Embryonic facial prominence (tissue), 1 donor: Measurements from ENCODE around the gene TRPT1.
A peak's percentile ranks its signal among the peaks of the same experiment; 100 is the strongest.
"Not testable (repeated sequence)": the region's sequence is repeated elsewhere in the genome, so short reads cannot be mapped to it uniquely, and the experiment has no call there.

Experiments used
- DNase-seq: peaks from one replicate; pipeline ENCODE4 v3.0.0-alpha.2; 2016; ENCODE audit errors: extremely low spot score

TRPT1 gene

GRCh38 chr11:64258356-64258755, 32.4 kb upstream of the TRPT1 start:
- no peak for DNase-seq

- DNase-seq: no peak
Observed at GRCh38 chr11:64256300-64256699, 30.3 kb upstream of the TRPT1 start.

- no peak for DNase-seq
Observed at GRCh38 chr11:64255135-64256128, 29.4 kb upstream of the TRPT1 start.

GRCh38 chr11:64254326-64254725, 28.3 kb upstream of the TRPT1 start:
- DNase-seq: no peak

GRCh38 chr11:64253481-64253880, 27.5 kb upstream of the TRPT1 start:
- no peak for DNase-seq

GRCh38 chr11:64253043-64253442, 27.1 kb upstream of the TRPT1 start:
- DNase-seq: no peak

GRCh38 chr11:64252003-64252872, 26.3 kb upstream of the TRPT1 start:
- DNase-seq: no peak

- DNase-seq: no peak
Observed at GRCh38 chr11:64251753-64252002, 25.7 kb upstream of the TRPT1 start.

- no peak for DNase-seq
Observed at GRCh38 chr11:64251016-64251752, 25.2 kb upstream of the TRPT1 start, which contains the start of gene PLCB3. Gene PLCB3 (plus strand): TSS chr11:64251530. CDS start chr11:64251650, 120 bp downstream.

GRCh38 chr11:64250415-64251015, 24.5 kb upstream of the TRPT1 start:
- DNase-seq: no peak

- no peak for DNase-seq
Observed at GRCh38 chr11:64249563-64250414, 23.8 kb upstream of the TRPT1 start.

- no peak for DNase-seq
Observed at GRCh38 chr11:64249038-64249437, 23.1 kb upstream of the TRPT1 start.

- DNase-seq: no peak
Observed at GRCh38 chr11:64248578-64248977, 22.6 kb upstream of the TRPT1 start.

- DNase-seq: no peak
Observed at GRCh38 chr11:64247729-64248531, 21.9 kb upstream of the TRPT1 start.

GRCh38 chr11:64246871-64247728, 21.1 kb upstream of the TRPT1 start, which contains the start of gene PPP1R14B:
Gene PPP1R14B (minus strand): TSS chr11:64246943. CDS start chr11:64246673, 270 bp downstream.
- DNase-seq: peak; percentile 82

GRCh38 chr11:64246621-64246870, 20.6 kb upstream of the TRPT1 start:
- not testable (repeated sequence) for DNase-seq

- DNase-seq: no peak
Observed at GRCh38 chr11:64245797-64246620, 20.0 kb upstream of the TRPT1 start.

GRCh38 chr11:64245401-64245796, 19.4 kb upstream of the TRPT1 start:
- DNase-seq: no peak
